ENCODE measurements around the gene MIOS. TPM values are rescaled to one million over a fixed set of nuclear protein-coding genes. Genes with fewer than 3 reads are reported as not detected.

MIOS gene
- total and polyA plus RNA-seq, 9 of the 15 experiments (the other 6 are each of a cell fraction or from before 2014, with no cell fraction given) = 7.8 to 47.8 (median 30.6) TPM

- TF ChIP-seq, protein P1, sequence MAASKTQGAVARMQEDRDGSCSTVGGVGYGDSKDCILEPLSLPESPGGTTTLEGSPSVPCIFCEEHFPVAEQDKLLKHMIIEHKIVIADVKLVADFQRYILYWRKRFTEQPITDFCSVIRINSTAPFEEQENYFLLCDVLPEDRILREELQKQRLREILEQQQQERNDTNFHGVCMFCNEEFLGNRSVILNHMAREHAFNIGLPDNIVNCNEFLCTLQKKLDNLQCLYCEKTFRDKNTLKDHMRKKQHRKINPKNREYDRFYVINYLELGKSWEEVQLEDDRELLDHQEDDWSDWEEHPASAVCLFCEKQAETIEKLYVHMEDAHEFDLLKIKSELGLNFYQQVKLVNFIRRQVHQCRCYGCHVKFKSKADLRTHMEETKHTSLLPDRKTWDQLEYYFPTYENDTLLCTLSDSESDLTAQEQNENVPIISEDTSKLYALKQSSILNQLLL (CRISPR knock-in tag; IDR thresholded peaks at IDR 0.05; ENCODE audit: borderline replicate concordance) = no peak
- TF ChIP-seq DPF2 (IDR thresholded peaks at IDR 0.05) (peak; percentile 48; the same call in 1 of the 2 replicates), ZNF347 (CRISPR knock-in tag; IDR thresholded peaks at IDR 0.05; ENCODE audit: low read depth) (no peak), ZNF324 (CRISPR knock-in tag; IDR thresholded peaks at IDR 0.05) (no peak), STAT5A (IDR thresholded peaks at IDR 0.05; ENCODE audit: borderline replicate concordance, low read length) (peak; percentile 59; the same call in 1 of the 2 replicates), ZBTB49 (CRISPR knock-in tag; IDR thresholded peaks at IDR 0.05; ENCODE audit: borderline replicate concordance) (no peak), BDP1 (IDR thresholded peaks at IDR 0.05; ENCODE audit: insufficient read depth, insufficient read length) (no peak), HDAC3 (IDR thresholded peaks at IDR 0.05; ENCODE audit: borderline replicate concordance, partially characterized antibody) (peak; percentile 27), TCF3 (CRISPR knock-in tag; IDR thresholded peaks at IDR 0.05) (peak; percentile 59), MTA1 (IDR thresholded peaks at IDR 0.05; ENCODE audit: borderline replicate concordance) (no peak), SMARCA4 (IDR thresholded peaks at IDR 0.05) (peak; percentile 76), SIN3B (IDR thresholded peaks at IDR 0.05; ENCODE audit: low read depth) (no peak), CEBPB (tag; IDR thresholded peaks at IDR 0.05) (no peak)
- TF ChIP-seq, protein P2, sequence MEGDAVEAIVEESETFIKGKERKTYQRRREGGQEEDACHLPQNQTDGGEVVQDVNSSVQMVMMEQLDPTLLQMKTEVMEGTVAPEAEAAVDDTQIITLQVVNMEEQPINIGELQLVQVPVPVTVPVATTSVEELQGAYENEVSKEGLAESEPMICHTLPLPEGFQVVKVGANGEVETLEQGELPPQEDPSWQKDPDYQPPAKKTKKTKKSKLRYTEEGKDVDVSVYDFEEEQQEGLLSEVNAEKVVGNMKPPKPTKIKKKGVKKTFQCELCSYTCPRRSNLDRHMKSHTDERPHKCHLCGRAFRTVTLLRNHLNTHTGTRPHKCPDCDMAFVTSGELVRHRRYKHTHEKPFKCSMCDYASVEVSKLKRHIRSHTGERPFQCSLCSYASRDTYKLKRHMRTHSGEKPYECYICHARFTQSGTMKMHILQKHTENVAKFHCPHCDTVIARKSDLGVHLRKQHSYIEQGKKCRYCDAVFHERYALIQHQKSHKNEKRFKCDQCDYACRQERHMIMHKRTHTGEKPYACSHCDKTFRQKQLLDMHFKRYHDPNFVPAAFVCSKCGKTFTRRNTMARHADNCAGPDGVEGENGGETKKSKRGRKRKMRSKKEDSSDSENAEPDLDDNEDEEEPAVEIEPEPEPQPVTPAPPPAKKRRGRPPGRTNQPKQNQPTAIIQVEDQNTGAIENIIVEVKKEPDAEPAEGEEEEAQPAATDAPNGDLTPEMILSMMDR (IDR thresholded peaks at IDR 0.05 in 2 of 3, conservative IDR thresholded peaks at IDR 0.05 in 1 of 3; ENCODE audit: insufficient read depth in 2 of 3, low read depth in 1 of 3, low read length in 3 of 3) = no peak
- TF ChIP-seq, protein P3, sequence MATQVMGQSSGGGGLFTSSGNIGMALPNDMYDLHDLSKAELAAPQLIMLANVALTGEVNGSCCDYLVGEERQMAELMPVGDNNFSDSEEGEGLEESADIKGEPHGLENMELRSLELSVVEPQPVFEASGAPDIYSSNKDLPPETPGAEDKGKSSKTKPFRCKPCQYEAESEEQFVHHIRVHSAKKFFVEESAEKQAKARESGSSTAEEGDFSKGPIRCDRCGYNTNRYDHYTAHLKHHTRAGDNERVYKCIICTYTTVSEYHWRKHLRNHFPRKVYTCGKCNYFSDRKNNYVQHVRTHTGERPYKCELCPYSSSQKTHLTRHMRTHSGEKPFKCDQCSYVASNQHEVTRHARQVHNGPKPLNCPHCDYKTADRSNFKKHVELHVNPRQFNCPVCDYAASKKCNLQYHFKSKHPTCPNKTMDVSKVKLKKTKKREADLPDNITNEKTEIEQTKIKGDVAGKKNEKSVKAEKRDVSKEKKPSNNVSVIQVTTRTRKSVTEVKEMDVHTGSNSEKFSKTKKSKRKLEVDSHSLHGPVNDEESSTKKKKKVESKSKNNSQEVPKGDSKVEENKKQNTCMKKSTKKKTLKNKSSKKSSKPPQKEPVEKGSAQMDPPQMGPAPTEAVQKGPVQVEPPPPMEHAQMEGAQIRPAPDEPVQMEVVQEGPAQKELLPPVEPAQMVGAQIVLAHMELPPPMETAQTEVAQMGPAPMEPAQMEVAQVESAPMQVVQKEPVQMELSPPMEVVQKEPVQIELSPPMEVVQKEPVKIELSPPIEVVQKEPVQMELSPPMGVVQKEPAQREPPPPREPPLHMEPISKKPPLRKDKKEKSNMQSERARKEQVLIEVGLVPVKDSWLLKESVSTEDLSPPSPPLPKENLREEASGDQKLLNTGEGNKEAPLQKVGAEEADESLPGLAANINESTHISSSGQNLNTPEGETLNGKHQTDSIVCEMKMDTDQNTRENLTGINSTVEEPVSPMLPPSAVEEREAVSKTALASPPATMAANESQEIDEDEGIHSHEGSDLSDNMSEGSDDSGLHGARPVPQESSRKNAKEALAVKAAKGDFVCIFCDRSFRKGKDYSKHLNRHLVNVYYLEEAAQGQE (IDR thresholded peaks at IDR 0.05; ENCODE audit: borderline replicate concordance) = no peak
- TF ChIP-seq, protein P3 (CRISPR knock-in tag; IDR thresholded peaks at IDR 0.05; ENCODE audit: low read depth) = no peak
These were observed 50.9 kb downstream of the MIOS start (continued) for GRCh38 chr7:7617550-7617949.

Measured in K562 (cell line).